Bronchial epithelial cell (primary cell): ENCODE data around the gene PDK2. TPM values are rescaled to one million over a fixed set of nuclear protein-coding genes. Genes with fewer than 3 reads are reported as not detected.
A peak's percentile ranks its signal among the peaks of the same experiment; 100 is the strongest.

Experiments
- DNase-seq: peaks from one replicate; pipeline ENCODE4 v3.0.0-alpha.2; 2010; ENCODE audit warnings: low read depth
- FAIRE-seq: peaks from 2 replicates; lab custom pipeline; 2011; peaks lifted over from hg19 to GRCh38; lab: Jason Lieb, UNC
- H3K27me3 ChIP-seq: 2 replicates; pipeline ENCODE4 v1.5.1; 2011; ENCODE audit warnings: low read length; ENCODE audit not compliant: control insufficient read depth, insufficient read depth
- H3K36me3 ChIP-seq: 2 replicates; pipeline ENCODE4 v1.5.1; 2011; ENCODE audit warnings: low read length; ENCODE audit not compliant: control insufficient read depth, insufficient read depth
- H3K4me3 ChIP-seq: 2 replicates; pipeline ENCODE4 v1.5.1; 2011; ENCODE audit warnings: mild to moderate bottlenecking, low read depth, low read length, control low read depth
- CTCF ChIP-seq: IDR thresholded peaks from 2 replicates; pipeline ENCODE4 v1.5.1; 2011; ENCODE audit warnings: mild to moderate bottlenecking, moderate library complexity, low read length, control low read depth, inconsistent platforms; ENCODE audit not compliant: insufficient read depth, severe bottlenecking
- total RNA-seq: library from RNA; depleted of rRNA; stranded (reverse); fragments of >200 nt; gene quantifications from 2 replicates; pipeline ENCODE4 v1.2.1, GENCODE V29; 2014

PDK2 gene
- total RNA-seq, 1 donor from 2014 or later, result 0.79 TPM

- FAIRE-seq, result no peak
- no peaks in the 10 kb centered on the region for H3K36me3 ChIP-seq
- DNase-seq, result peak; percentile 45
- no peak for TF ChIP-seq CTCF
- no peaks in the 10 kb centered on the region for H3K27me3 ChIP-seq
- H3K4me3 ChIP-seq, result no peak overlapping the region
These were observed 32.7 kb downstream of the PDK2 start for GRCh38 chr17:50127697-50128361.

- Histone ChIP-seq H3K36me3 (no peaks in the 10 kb centered on the region), H3K4me3 (no peak overlapping the region), H3K27me3 (no peaks in the 10 kb centered on the region)
- DNase-seq, result no peak
- no peak for FAIRE-seq
- TF ChIP-seq CTCF, result no peak
These were observed 33.5 kb downstream of the PDK2 start for GRCh38 chr17:50128441-50129352.

GRCh38 chr17:50129353-50129727 is 34.2 kb downstream of the PDK2 start:
- Histone ChIP-seq H3K27me3 (no peaks in the 10 kb centered on the region), H3K4me3 (no peak overlapping the region), H3K36me3 (peaks cover 1% of the 10 kb centered on the region)
- DNase-seq (no peak), FAIRE-seq (no peak)
- no peak for TF ChIP-seq CTCF

GRCh38 chr17:50129728-50130558 is 34.8 kb downstream of the PDK2 start, which contains the start of gene SAMD14:
Gene SAMD14, minus strand, starts transcription at chr17:50130160. Its CDS starts 5,201 bp downstream, at chr17:50124959.
- Histone ChIP-seq H3K4me3 (peak within 1 kb of the TSS; percentile 33), H3K36me3 (peaks cover 3% of the 10 kb centered on the region), H3K27me3 (no peaks in the 10 kb centered on the region)
- TF ChIP-seq CTCF, result no peak
- no peak for FAIRE-seq
- no peak for DNase-seq

GRCh38 chr17:50130559-50131305 is 35.6 kb downstream of the PDK2 start:
- FAIRE-seq (no peak), DNase-seq (no peak)
- H3K4me3 ChIP-seq, result peak overlapping the region; percentile 33
- peaks cover 6% of the 10 kb centered on the region for H3K36me3 ChIP-seq
- no peaks in the 10 kb centered on the region for H3K27me3 ChIP-seq
- no peak for TF ChIP-seq CTCF
